ENCODE measurements around the gene PTPN4. TPM values are rescaled to one million over a fixed set of nuclear protein-coding genes. Genes with fewer than 3 reads are reported as not detected.
A peak's percentile ranks its signal among the peaks of the same experiment; 100 is the strongest.

PTPN4 gene
- total and polyA plus RNA-seq, 9 of the 15 experiments (the other 6 are each of a cell fraction or from before 2014, with no cell fraction given) = 5.0 to 32.8 (median 27.3) TPM

DNA sequence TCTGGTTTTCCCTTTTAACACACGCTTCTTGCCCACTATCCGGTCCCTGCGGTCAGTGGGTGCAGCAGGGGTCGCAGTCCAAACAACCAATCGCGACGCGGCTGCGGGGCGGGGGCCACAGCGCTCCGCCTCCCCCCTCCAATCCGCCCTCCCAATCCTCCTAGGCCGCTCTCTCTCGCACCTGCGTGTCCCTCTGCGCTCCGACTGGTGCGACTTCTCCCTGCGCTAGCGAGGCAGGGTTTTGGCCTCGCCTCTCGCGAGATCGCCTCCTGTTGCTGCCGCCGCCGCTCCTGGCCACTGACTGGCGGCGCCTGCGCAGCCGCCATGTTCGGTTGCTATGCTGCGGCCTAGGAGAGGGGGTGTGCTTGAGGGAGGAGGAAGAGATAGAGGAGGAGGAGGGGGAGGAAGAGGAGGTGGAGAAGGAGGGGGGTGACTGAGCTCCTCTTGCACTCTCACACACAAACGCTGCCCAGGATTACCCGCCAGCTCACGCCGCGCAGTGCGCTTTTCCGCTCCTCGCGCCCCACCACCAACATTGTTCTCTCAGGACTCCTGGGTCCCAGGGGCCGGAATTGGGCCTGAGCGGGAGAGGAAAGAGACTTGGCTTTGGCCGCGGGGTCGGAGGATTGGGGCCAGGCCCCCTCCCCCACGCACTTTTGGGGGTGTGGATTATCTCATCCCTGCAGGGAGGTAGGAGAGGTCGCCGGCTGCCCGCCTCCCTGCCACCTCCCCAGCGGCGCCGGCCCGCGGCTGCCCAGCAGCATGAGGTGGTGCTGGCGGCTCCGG is at the start of gene PTPN4 (continued):
- TF ChIP-seq, protein P1, sequence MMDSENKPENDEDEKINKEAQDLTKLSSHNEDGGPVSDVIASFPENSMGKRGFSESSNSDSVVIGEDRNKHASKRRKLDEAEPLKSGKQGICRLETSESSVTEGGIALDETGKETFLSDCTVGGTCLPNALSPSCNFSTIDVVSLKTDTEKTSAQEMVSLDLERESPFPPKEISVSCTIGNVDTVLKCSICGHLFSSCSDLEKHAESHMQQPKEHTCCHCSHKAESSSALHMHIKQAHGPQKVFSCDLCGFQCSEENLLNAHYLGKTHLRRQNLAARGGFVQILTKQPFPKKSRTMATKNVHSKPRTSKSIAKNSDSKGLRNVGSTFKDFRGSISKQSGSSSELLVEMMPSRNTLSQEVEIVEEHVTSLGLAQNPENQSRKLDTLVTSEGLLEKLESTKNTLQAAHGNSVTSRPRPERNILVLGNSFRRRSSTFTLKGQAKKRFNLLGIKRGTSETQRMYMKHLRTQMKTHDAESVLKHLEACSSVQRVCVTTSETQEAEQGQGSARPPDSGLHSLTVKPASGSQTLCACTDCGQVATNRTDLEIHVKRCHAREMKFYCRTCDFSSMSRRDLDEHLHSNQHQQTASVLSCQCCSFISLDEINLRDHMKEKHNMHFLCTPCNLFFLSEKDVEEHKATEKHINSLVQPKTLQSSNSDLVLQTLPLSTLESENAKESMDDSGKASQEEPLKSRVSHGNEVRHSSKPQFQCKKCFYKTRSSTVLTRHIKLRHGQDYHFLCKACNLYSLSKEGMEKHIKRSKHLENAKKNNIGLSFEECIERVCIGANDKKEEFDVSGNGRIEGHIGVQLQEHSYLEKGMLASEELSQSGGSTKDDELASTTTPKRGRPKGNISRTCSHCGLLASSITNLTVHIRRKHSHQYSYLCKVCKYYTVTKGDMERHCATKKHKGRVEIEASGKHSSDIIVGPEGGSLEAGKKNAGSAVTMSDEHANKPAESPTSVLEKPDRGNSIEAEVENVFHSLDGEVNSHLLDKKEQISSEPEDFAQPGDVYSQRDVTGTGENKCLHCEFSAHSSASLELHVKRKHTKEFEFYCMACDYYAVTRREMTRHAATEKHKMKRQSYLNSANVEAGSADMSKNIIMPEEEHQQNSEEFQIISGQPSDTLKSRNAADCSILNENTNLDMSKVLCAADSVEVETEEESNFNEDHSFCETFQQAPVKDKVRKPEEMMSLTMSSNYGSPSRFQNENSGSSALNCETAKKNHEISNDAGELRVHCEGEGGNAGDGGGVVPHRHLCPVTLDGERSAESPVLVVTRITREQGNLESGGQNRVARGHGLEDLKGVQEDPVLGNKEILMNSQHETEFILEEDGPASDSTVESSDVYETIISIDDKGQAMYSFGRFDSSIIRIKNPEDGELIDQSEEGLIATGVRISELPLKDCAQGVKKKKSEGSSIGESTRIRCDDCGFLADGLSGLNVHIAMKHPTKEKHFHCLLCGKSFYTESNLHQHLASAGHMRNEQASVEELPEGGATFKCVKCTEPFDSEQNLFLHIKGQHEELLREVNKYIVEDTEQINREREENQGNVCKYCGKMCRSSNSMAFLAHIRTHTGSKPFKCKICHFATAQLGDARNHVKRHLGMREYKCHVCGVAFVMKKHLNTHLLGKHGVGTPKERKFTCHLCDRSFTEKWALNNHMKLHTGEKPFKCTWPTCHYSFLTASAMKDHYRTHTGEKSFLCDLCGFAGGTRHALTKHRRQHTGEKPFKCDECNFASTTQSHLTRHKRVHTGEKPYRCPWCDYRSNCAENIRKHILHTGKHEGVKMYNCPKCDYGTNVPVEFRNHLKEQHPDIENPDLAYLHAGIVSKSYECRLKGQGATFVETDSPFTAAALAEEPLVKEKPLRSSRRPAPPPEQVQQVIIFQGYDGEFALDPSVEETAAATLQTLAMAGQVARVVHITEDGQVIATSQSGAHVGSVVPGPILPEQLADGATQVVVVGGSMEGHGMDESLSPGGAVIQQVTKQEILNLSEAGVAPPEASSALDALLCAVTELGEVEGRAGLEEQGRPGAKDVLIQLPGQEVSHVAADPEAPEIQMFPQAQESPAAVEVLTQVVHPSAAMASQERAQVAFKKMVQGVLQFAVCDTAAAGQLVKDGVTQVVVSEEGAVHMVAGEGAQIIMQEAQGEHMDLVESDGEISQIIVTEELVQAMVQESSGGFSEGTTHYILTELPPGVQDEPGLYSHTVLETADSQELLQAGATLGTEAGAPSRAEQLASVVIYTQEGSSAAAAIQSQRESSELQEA (IDR thresholded peaks at IDR 0.05; ENCODE audit: low read depth) = no peak
- TF ChIP-seq XRCC3 (IDR thresholded peaks at IDR 0.05) (no peak), MCM2 (IDR thresholded peaks at IDR 0.05; ENCODE audit: low read depth) (peak; percentile 89), PTRF (tag; IDR thresholded peaks at IDR 0.05) (no peak), TCF7 (IDR thresholded peaks at IDR 0.05; ENCODE audit: borderline replicate concordance) (no peak), HDAC8 (tag; IDR thresholded peaks at IDR 0.05) (no peak), ZNF274 (IDR thresholded peaks at IDR 0.05; ENCODE audit: borderline replicate concordance, low read depth, low read length) (no peak), RNF2 (IDR thresholded peaks at IDR 0.05) (peak; percentile 65), SAFB (IDR thresholded peaks at IDR 0.05; ENCODE audit: borderline replicate concordance, low read depth, low read length) (no peak), CCAR2 (IDR thresholded peaks at IDR 0.05; ENCODE audit: low read depth, low read length) (no peak), HNRNPK (IDR thresholded peaks at IDR 0.05; ENCODE audit: low read depth, low read length, poor library complexity, severe bottlenecking) (no peak), NFIX (CRISPR knock-in tag; IDR thresholded peaks at IDR 0.05; ENCODE audit: low read depth) (no peak)
- TF ChIP-seq, protein P2, sequence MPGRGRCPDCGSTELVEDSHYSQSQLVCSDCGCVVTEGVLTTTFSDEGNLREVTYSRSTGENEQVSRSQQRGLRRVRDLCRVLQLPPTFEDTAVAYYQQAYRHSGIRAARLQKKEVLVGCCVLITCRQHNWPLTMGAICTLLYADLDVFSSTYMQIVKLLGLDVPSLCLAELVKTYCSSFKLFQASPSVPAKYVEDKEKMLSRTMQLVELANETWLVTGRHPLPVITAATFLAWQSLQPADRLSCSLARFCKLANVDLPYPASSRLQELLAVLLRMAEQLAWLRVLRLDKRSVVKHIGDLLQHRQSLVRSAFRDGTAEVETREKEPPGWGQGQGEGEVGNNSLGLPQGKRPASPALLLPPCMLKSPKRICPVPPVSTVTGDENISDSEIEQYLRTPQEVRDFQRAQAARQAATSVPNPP (IDR thresholded peaks at IDR 0.05; ENCODE audit: borderline replicate concordance, insufficient read depth, insufficient read length) = no peak
- TF ChIP-seq, protein P3, sequence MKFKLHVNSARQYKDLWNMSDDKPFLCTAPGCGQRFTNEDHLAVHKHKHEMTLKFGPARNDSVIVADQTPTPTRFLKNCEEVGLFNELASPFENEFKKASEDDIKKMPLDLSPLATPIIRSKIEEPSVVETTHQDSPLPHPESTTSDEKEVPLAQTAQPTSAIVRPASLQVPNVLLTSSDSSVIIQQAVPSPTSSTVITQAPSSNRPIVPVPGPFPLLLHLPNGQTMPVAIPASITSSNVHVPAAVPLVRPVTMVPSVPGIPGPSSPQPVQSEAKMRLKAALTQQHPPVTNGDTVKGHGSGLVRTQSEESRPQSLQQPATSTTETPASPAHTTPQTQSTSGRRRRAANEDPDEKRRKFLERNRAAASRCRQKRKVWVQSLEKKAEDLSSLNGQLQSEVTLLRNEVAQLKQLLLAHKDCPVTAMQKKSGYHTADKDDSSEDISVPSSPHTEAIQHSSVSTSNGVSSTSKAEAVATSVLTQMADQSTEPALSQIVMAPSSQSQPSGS (CRISPR knock-in tag; IDR thresholded peaks at IDR 0.05) = no peak
- TF ChIP-seq, protein P4, sequence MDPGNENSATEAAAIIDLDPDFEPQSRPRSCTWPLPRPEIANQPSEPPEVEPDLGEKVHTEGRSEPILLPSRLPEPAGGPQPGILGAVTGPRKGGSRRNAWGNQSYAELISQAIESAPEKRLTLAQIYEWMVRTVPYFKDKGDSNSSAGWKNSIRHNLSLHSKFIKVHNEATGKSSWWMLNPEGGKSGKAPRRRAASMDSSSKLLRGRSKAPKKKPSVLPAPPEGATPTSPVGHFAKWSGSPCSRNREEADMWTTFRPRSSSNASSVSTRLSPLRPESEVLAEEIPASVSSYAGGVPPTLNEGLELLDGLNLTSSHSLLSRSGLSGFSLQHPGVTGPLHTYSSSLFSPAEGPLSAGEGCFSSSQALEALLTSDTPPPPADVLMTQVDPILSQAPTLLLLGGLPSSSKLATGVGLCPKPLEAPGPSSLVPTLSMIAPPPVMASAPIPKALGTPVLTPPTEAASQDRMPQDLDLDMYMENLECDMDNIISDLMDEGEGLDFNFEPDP (CRISPR knock-in tag; IDR thresholded peaks at IDR 0.05) = no peak

Measured in K562 (cell line).